Neural cell (in vitro differentiated cells): ENCODE measurements around the gene DGKB. TPM values are rescaled to one million over a fixed set of nuclear protein-coding genes. Genes with fewer than 3 reads are reported as not detected.

ENCODE experiments used
- H2AFZ ChIP-seq: fragments of 200-600, 300-800 bp; sonication (generic), shearing (Covaris generic); 2 replicates; pipeline ENCODE4 v1.6.0; 2014; ENCODE audit warnings: low read depth, mild to moderate bottlenecking, antibody characterized with exemption, low read length, moderate library complexity
- H3F3A ChIP-seq: fragments of 200-600 bp; shearing (Covaris generic); 2 replicates; pipeline ENCODE4 v1.6.1; 2016; ENCODE audit warnings: mild to moderate bottlenecking, moderate library complexity, mixed read lengths, antibody characterized with exemption, low read length; ENCODE audit not compliant: insufficient read depth, poor library complexity, severe bottlenecking
- H3K27ac ChIP-seq: fragments of 200-600, 300-800 bp; sonication (generic), shearing (Covaris generic); 2 replicates; pipeline ENCODE4 v1.5.1; 2014; ENCODE audit warnings: mild to moderate bottlenecking, low read length, moderate library complexity
- H3K27me3 ChIP-seq: fragments of 300-800, 200-600 bp; sonication (generic), shearing (Covaris generic); 2 replicates; pipeline ENCODE4 v1.6.0; 2014; ENCODE audit warnings: mild to moderate bottlenecking, low read depth, low read length, moderate library complexity; ENCODE audit not compliant: insufficient read depth
- H3K36me3 ChIP-seq: fragments of 300-800, 200-600 bp; sonication (generic), shearing (Covaris generic); 2 replicates; pipeline ENCODE4 v1.5.1; 2014; ENCODE audit warnings: mild to moderate bottlenecking, antibody characterized with exemption, low read length, moderate library complexity; ENCODE audit not compliant: insufficient read depth
- H3K4me2 ChIP-seq: fragments of 300-800, 200-600 bp; sonication (generic), shearing (Covaris generic); 2 replicates; pipeline ENCODE4 v1.6.0; 2014; ENCODE audit warnings: mild to moderate bottlenecking, low read length
- H3K4me3 ChIP-seq: fragments of 300-800, 200-600 bp; sonication (generic), shearing (Covaris generic); 2 replicates; pipeline ENCODE4 v1.5.1; 2014; ENCODE audit warnings: mild to moderate bottlenecking, low read length, moderate library complexity
- H3K79me2 ChIP-seq: fragments of 200-600 bp; shearing (Covaris generic); replicated peaks from 2 replicates; pipeline ENCODE4 v1.6.0; 2014; ENCODE audit warnings: mild to moderate bottlenecking, low read length, moderate library complexity; ENCODE audit not compliant: insufficient read depth
- H3K9ac ChIP-seq: fragments of 300-800, 200-600 bp; sonication (generic), shearing (Covaris generic); 2 replicates; pipeline ENCODE4 v1.6.1; 2016; ENCODE audit warnings: mild to moderate bottlenecking, low read length, mixed read lengths
- H3K9me2 ChIP-seq: fragments of 200-600 bp; shearing (Covaris generic); 2 replicates; pipeline ENCODE4 v1.6.1; 2016; ENCODE audit warnings: mild to moderate bottlenecking, low read length, mixed read lengths; ENCODE audit not compliant: insufficient read depth
- H3K9me3 ChIP-seq: fragments of 200-600, 300-800 bp; sonication (generic), shearing (Covaris generic); 2 replicates; pipeline ENCODE4 v1.6.1; 2016; ENCODE audit warnings: mild to moderate bottlenecking, mixed run types, low read length, moderate library complexity, mixed read lengths
- H4K20me1 ChIP-seq: fragments of 200-600 bp; shearing (Covaris generic); 2 replicates; pipeline ENCODE4 v1.6.1; 2016; ENCODE audit warnings: mild to moderate bottlenecking, mixed run types; ENCODE audit not compliant: insufficient read depth
- EP300 ChIP-seq: fragments of 450-650 bp; conservative IDR thresholded peaks from 2 replicates; pipeline ENCODE4 v1.6.1; 2014; ENCODE audit warnings: antibody characterized with exemption, mild to moderate bottlenecking, moderate library complexity; ENCODE audit not compliant: poor library complexity, severe bottlenecking
- EZH2 ChIP-seq: fragments of 200-600, 300-800 bp; shearing (Covaris generic), sonication (generic); IDR thresholded peaks from 2 replicates; pipeline ENCODE4 v1.6.1; 2014; ENCODE audit warnings: antibody characterized with exemption, low read length, borderline replicate concordance, mild to moderate bottlenecking; ENCODE audit not compliant: insufficient read depth, poor library complexity, severe bottlenecking
- MXI1 ChIP-seq: fragments of 450-650 bp; conservative IDR thresholded peaks from 2 replicates; pipeline ENCODE4 v1.6.1; 2014; ENCODE audit warnings: antibody characterized with exemption, mild to moderate bottlenecking; ENCODE audit not compliant: poor library complexity, severe bottlenecking
- POLR2AphosphoS5 ChIP-seq: IDR thresholded peaks from 2 replicates; pipeline ENCODE4 v1.6.1; 2012
- RAD21 ChIP-seq: fragments of 450-650 bp; conservative IDR thresholded peaks from 2 replicates; pipeline ENCODE4 v1.6.1; 2014; ENCODE audit warnings: antibody characterized with exemption, mild to moderate bottlenecking, moderate library complexity
- SMC3 ChIP-seq: fragments of 450-650 bp; conservative IDR thresholded peaks from 2 replicates; pipeline ENCODE4 v1.6.1; 2014; ENCODE audit warnings: antibody characterized with exemption, mild to moderate bottlenecking, moderate library complexity; ENCODE audit not compliant: poor library complexity
- TAF1 ChIP-seq: IDR thresholded peaks from 2 replicates; pipeline ENCODE4 v1.6.1; 2012; ENCODE audit warnings: low read depth
- polyA plus RNA-seq: library from polyadenylated mRNA; depleted of rRNA; stranded (reverse); fragments of >200 nt; gene quantifications from 2 replicates; pipeline ENCODE4 v1.2.3, GENCODE V29; 2014
- TF ChIP-seq, protein P1 (sequence below): fragments of 450-650 bp; IDR thresholded peaks from 2 replicates; pipeline ENCODE4 v1.5.1; 2014; ENCODE audit warnings: antibody characterized with exemption, mild to moderate bottlenecking, moderate library complexity; ENCODE audit not compliant: poor library complexity, severe bottlenecking
- TF ChIP-seq, protein P2 (sequence below): IDR thresholded peaks from 2 replicates; pipeline ENCODE4 v1.6.1; 2012; ENCODE audit warnings: borderline replicate concordance

DGKB gene
- polyA plus RNA-seq, 1 donor from 2014 or later = 0.20 TPM

DNA sequence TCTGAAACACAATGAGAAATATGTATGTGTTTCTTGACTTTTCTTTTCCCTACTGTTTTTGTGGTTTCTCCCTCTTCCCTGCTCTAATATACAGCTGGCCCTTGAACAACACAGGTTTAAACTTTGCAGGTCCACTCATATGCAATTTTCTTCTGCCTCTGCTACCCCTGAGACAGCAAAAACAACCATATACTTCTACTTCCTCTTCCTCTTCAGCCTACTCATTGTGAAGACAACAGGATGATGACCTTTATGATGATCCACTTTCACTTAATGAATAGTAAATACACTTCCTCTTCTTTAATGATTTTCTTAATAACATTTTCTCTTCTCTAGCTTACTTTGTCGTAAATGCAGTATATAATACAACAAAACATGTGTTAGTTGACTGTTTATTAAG is 35.0 kb upstream of the DGKB start:
- no peak overlapping the region for H3K9ac ChIP-seq
- no peaks in the 10 kb centered on the region for H3K9me3 ChIP-seq
- H3K27ac ChIP-seq = no peak overlapping the region
- H3K79me2 ChIP-seq = no peaks in the 10 kb centered on the region
- no peak overlapping the region for H2AFZ ChIP-seq
- no peaks in the 10 kb centered on the region for H4K20me1 ChIP-seq
- TF ChIP-seq EZH2 (no peak), TAF1 (no peak), POLR2AphosphoS5 (no peak), RAD21 (no peak), EP300 (no peak), SMC3 (no peak), MXI1 (no peak)
- TF ChIP-seq, protein P1, sequence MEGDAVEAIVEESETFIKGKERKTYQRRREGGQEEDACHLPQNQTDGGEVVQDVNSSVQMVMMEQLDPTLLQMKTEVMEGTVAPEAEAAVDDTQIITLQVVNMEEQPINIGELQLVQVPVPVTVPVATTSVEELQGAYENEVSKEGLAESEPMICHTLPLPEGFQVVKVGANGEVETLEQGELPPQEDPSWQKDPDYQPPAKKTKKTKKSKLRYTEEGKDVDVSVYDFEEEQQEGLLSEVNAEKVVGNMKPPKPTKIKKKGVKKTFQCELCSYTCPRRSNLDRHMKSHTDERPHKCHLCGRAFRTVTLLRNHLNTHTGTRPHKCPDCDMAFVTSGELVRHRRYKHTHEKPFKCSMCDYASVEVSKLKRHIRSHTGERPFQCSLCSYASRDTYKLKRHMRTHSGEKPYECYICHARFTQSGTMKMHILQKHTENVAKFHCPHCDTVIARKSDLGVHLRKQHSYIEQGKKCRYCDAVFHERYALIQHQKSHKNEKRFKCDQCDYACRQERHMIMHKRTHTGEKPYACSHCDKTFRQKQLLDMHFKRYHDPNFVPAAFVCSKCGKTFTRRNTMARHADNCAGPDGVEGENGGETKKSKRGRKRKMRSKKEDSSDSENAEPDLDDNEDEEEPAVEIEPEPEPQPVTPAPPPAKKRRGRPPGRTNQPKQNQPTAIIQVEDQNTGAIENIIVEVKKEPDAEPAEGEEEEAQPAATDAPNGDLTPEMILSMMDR = no peak
- TF ChIP-seq, protein P2, sequence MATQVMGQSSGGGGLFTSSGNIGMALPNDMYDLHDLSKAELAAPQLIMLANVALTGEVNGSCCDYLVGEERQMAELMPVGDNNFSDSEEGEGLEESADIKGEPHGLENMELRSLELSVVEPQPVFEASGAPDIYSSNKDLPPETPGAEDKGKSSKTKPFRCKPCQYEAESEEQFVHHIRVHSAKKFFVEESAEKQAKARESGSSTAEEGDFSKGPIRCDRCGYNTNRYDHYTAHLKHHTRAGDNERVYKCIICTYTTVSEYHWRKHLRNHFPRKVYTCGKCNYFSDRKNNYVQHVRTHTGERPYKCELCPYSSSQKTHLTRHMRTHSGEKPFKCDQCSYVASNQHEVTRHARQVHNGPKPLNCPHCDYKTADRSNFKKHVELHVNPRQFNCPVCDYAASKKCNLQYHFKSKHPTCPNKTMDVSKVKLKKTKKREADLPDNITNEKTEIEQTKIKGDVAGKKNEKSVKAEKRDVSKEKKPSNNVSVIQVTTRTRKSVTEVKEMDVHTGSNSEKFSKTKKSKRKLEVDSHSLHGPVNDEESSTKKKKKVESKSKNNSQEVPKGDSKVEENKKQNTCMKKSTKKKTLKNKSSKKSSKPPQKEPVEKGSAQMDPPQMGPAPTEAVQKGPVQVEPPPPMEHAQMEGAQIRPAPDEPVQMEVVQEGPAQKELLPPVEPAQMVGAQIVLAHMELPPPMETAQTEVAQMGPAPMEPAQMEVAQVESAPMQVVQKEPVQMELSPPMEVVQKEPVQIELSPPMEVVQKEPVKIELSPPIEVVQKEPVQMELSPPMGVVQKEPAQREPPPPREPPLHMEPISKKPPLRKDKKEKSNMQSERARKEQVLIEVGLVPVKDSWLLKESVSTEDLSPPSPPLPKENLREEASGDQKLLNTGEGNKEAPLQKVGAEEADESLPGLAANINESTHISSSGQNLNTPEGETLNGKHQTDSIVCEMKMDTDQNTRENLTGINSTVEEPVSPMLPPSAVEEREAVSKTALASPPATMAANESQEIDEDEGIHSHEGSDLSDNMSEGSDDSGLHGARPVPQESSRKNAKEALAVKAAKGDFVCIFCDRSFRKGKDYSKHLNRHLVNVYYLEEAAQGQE = no peak
- H3K9me2 ChIP-seq = no peaks in the 10 kb centered on the region
- H3K36me3 ChIP-seq = no peaks in the 10 kb centered on the region
- no peaks in the 10 kb centered on the region for H3K27me3 ChIP-seq
- H3K4me2 ChIP-seq = no peak overlapping the region
- no peaks in the 10 kb centered on the region for H3F3A ChIP-seq
- H3K4me3 ChIP-seq = no peak overlapping the region

DNA sequence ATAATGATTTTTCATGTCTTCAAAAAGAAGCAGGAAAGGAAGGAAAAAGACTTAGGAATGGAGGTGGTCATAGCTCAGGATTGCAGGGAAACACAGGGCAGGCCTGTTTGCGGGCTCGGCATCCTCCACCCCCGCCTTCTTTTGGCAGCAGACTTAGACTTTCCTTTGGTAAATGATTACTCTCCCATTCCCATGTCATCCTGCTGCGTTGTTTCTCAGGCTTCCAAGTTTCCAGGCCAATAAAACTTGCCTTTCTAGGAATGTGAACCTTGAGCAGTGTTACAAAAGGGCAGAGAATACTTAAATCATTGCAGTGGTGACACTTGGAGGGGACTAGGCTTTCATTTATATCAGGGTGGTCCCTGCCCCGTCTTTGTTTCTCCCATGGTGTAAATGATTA is 34.0 kb upstream of the DGKB start:
- no peak overlapping the region for H3K4me2 ChIP-seq
- H4K20me1 ChIP-seq = no peaks in the 10 kb centered on the region

More for the DNA sequence above, 34.0 kb upstream of the DGKB start:
- Histone ChIP-seq H3K9me2 (no peaks in the 10 kb centered on the region), H2AFZ (no peak overlapping the region), H3F3A (no peaks in the 10 kb centered on the region), H3K9me3 (no peaks in the 10 kb centered on the region), H3K36me3 (no peaks in the 10 kb centered on the region), H3K79me2 (no peaks in the 10 kb centered on the region), H3K27ac (no peak overlapping the region), H3K27me3 (no peaks in the 10 kb centered on the region), H3K4me3 (no peak overlapping the region), H3K9ac (no peak overlapping the region)
- no peak for TF ChIP-seq EP300
- no peak for TF ChIP-seq SMC3
- TF ChIP-seq, protein P1 = no peak
- no peak for TF ChIP-seq EZH2
- TF ChIP-seq, protein P2 = no peak
- no peak for TF ChIP-seq RAD21
- no peak for TF ChIP-seq MXI1
- no peak for TF ChIP-seq TAF1
- no peak for TF ChIP-seq POLR2AphosphoS5
